ENCODE results near the gene RASGRP2. TPM values are rescaled to one million over a fixed set of nuclear protein-coding genes. Genes with fewer than 3 reads are reported as not detected.

RASGRP2 gene
- total and polyA plus RNA-seq, 5 experiments from 2014 or later, result 168 to 682 (median 253) TPM

DNA sequence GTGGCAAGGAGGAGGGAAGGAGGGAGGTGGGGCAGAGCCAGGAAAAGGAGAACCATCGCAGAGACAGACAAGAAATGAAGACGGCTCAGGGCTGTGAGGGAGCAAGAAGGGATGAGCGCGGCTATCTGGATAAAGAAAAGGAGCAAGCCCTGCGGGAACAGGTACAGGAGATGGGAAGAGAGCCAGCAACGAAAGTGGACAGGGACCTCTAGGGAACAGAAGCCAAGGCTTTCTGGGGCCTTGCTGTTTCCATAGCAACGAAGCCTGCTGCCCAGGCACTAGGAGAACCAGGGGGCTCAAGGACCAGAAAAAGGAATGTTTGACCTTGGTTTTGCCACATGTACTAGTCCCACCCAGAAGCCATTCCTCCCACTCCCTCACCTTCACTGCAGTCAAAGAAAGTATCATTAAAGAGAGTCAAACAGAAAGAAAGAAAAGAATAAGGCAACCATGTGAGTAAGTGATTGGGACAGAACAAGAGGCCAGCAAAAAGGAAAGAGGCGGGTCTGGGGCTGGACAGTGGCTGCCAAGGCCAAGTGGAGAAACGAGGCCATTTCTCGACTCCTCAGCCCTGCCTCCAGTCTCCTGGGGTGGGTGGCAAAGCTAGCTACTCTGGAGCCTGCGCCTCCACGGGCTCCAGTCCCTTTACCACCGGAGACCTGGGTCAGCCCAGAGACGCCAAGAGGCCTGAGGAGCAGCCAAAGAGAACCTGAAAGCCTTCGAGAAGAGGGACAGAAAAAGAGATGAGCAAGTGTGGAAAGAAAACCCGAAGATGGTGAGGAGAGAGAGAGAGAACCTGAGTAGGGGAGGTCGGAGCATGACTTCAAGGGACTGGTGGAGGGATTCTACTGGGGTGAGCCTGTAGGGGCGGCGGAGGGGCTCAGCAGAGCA lies 56.1 kb downstream of the RASGRP2 start:
- POLR2A ChIA-PET, result interaction anchor here (1.1 to 2.3 kb wide), 6 partner anchors 10 to 284 kb away, joined by 3 to 14 read pairs (median 5); partner anchors contain the start of genes MAJIN and RASGRP2
- peak overlapping the region in 7 of 10 donors; percentile 6 to 76 (median 33) for H3K27ac Mint-ChIP-seq
- no peaks in the 10 kb centered on the region for H3K36me3 Mint-ChIP-seq
- ATAC-seq, result no peak
- H3K27me3 Mint-ChIP-seq, result peaks cover 2 to 17% (median 10%) of the 10 kb centered on the region in 5 donors
- no peaks in the 10 kb centered on the region for H3K9me3 Mint-ChIP-seq
- DNase-seq, result no peak
- H3K4me3 Mint-ChIP-seq, result peak overlapping the region in 7 of 10 donors; percentile 23 to 79 (median 65)
- H3K4me1 Mint-ChIP-seq, result peaks cover 15 to 23% (median 19%) of the 10 kb centered on the region in 4 donors

DNA sequence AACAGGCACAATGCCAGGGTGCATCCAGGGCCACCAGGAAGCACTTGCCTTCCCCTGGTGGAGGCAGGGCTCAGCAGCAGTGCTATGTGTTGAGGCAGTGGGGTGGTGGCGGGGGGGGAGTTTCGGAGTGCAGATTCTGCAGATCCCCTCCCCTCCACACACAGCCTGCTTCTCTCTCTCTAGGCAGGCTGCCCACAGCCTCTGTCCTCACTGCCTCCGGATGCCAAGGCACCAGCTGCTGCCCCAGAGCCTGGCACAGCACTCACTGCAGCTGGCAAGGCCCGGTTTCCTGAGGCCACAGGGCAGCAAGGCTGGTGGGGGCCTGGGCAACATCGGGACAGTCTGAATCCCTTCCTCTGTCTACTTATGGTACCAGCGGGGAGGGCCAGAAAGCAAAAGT lies 56.7 kb downstream of the RASGRP2 start:
- peaks cover 0 to 10% (median 8%) of the 10 kb centered on the region in 5 donors for H3K27me3 Mint-ChIP-seq
- ATAC-seq, result no peak
- H3K9me3 Mint-ChIP-seq, result no peaks in the 10 kb centered on the region
- H3K4me1 Mint-ChIP-seq, result peaks cover 10 to 16% (median 12%) of the 10 kb centered on the region in 4 donors
- no peaks in the 10 kb centered on the region for H3K36me3 Mint-ChIP-seq
- no peak overlapping the region for H3K4me3 Mint-ChIP-seq
- H3K27ac Mint-ChIP-seq, result peak overlapping the region in 1 of 10 donors; percentile 7
- DNase-seq, result no peak
- POLR2A ChIA-PET, result interaction anchor here (0.6 kb wide), 1 partner anchor 126 kb away, joined by 5 read pairs; no protein-coding TSS in a partner anchor

DNA sequence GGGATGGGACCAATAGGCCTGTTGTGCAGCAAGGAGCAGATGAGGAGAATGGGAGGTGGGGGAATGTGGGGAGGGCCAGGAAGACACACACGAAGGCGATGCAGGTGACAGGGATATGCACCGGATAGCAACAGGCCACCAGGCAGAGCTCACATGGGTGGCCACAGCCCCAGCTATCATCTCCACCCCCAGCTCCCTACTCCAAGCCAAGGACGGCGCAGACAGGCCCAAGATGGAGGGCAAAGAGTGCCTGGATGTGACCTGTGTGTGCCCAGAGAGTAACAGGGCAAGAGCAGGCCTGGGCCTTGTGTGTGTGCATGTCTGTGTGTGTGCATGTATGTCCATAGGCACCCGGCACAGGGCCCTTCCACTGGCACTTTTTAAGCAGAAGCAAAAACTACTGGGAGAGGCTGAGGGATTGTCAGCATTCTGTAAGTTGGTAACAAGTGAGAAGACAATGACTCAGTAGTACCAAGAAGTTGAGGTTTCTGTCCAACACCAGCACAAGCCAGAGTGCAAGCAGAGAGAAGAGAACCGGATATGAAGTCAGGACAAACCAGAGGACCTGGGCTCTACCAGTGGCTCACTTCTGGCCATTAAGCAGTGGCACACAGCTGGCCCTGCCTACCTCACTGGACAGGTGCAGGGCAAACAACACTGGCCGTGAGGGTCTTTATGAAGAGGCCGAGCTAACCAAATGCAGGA lies 57.3 kb downstream of the RASGRP2 start:
- no peaks in the 10 kb centered on the region for H3K36me3 Mint-ChIP-seq
- no peak for DNase-seq
- H3K4me1 Mint-ChIP-seq, result peaks cover 10 to 12% (median 10%) of the 10 kb centered on the region in 4 donors
- peak overlapping the region in 1 of 10 donors; percentile 29 for H3K27ac Mint-ChIP-seq
- H3K9me3 Mint-ChIP-seq, result no peaks in the 10 kb centered on the region
- ATAC-seq, result no peak
- no peak overlapping the region for H3K4me3 Mint-ChIP-seq
- peaks cover 0 to 7% (median 2%) of the 10 kb centered on the region in 5 donors for H3K27me3 Mint-ChIP-seq
- POLR2A ChIA-PET, result interaction anchor here (0.6 kb wide), 1 partner anchor 127 kb away, joined by 5 read pairs; no protein-coding TSS in a partner anchor

- DNase-seq, result no peak
- POLR2A ChIA-PET, result no interaction called here
- H3K4me3 Mint-ChIP-seq, result no peak overlapping the region
- no peaks in the 10 kb centered on the region for H3K9me3 Mint-ChIP-seq
- no peaks in the 10 kb centered on the region for H3K36me3 Mint-ChIP-seq
- peaks cover 6 to 12% (median 10%) of the 10 kb centered on the region in 4 donors for H3K4me1 Mint-ChIP-seq
- no peak for ATAC-seq
- H3K27ac Mint-ChIP-seq, result no peak overlapping the region
- peaks cover 0 to 2% (median 0%) of the 10 kb centered on the region in 5 donors for H3K27me3 Mint-ChIP-seq
Measured at GRCh38 chr11:64685536-64685935, 58.4 kb downstream of the RASGRP2 start.

- ATAC-seq (no peak), DNase-seq (no peak)
- peak overlapping the region in 1 of 10 donors; percentile 50 for H3K27ac Mint-ChIP-seq
- no peaks in the 10 kb centered on the region for H3K36me3 Mint-ChIP-seq
- peaks cover 0 to 2% (median 0%) of the 10 kb centered on the region in 5 donors for H3K27me3 Mint-ChIP-seq
- H3K9me3 Mint-ChIP-seq, result no peaks in the 10 kb centered on the region
- POLR2A ChIA-PET, result no interaction called here
- no peak overlapping the region for H3K4me3 Mint-ChIP-seq
- H3K4me1 Mint-ChIP-seq, result peaks cover 6 to 12% (median 10%) of the 10 kb centered on the region in 4 donors
Measured at GRCh38 chr11:64684357-64684756, 59.6 kb downstream of the RASGRP2 start.

GRCh38 chr11:64681171-64681570 lies 62.8 kb downstream of the RASGRP2 start:
- POLR2A ChIA-PET, result interaction anchor here (0.7 kb wide), 1 partner anchor 113 kb away, joined by 5 read pairs; no protein-coding TSS in a partner anchor
- Mint-ChIP-seq H3K4me1 (no peaks in the 10 kb centered on the region), H3K36me3 (no peaks in the 10 kb centered on the region), H3K9me3 (no peaks in the 10 kb centered on the region), H3K27me3 (peaks cover 4 to 17% (median 6%) of the 10 kb centered on the region in 5 donors), H3K4me3 (no peak overlapping the region), H3K27ac (no peak overlapping the region)
- DNase-seq, result no peak
- ATAC-seq, result no peak

GRCh38 chr11:64679846-64680245 lies 64.1 kb downstream of the RASGRP2 start:
- DNase-seq (no peak), ATAC-seq (no peak)
- no peak overlapping the region for H3K4me3 Mint-ChIP-seq
- peaks cover 0 to 10% (median 0%) of the 10 kb centered on the region in 4 donors for H3K4me1 Mint-ChIP-seq
- no peaks in the 10 kb centered on the region for H3K36me3 Mint-ChIP-seq
- no peaks in the 10 kb centered on the region for H3K9me3 Mint-ChIP-seq
- H3K27me3 Mint-ChIP-seq, result peaks cover 8 to 30% (median 16%) of the 10 kb centered on the region in 5 donors
- POLR2A ChIA-PET, result no interaction called here
- H3K27ac Mint-ChIP-seq, result no peak overlapping the region

GRCh38 chr11:64677441-64678023 lies 66.4 kb downstream of the RASGRP2 start:
- peaks cover 8 to 32% (median 17%) of the 10 kb centered on the region in 5 donors for H3K27me3 Mint-ChIP-seq

More at GRCh38 chr11:64677441-64678023, 66.4 kb downstream of the RASGRP2 start:
- Mint-ChIP-seq H3K4me3 (no peak overlapping the region), H3K27ac (no peak overlapping the region), H3K4me1 (peaks cover 0 to 10% (median 0%) of the 10 kb centered on the region in 4 donors), H3K36me3 (no peaks in the 10 kb centered on the region), H3K9me3 (no peaks in the 10 kb centered on the region)
- ATAC-seq (no peak), DNase-seq (no peak)
- POLR2A ChIA-PET, result no interaction called here

Other genes with a start within 250 kb of the RASGRP2 start
- gene SLC22A11, start 188.2 kb downstream of the RASGRP2 start, total RNA-seq, result not detected
- gene SLC22A11, start 188.2 kb downstream of the RASGRP2 start, polyA plus RNA-seq, result not detected
- gene SLC22A12, start 152.9 kb downstream of the RASGRP2 start, total RNA-seq, result not detected
- gene SLC22A12, start 152.9 kb downstream of the RASGRP2 start, polyA plus RNA-seq, result not detected
- gene NRXN2, start 20.9 kb downstream of the RASGRP2 start, total RNA-seq, result under 1 TPM in 1 of 2 experiments, not detected in 1; 0.21 TPM
- gene NRXN2, start 20.9 kb downstream of the RASGRP2 start, polyA plus RNA-seq, result not detected
- gene PYGM, start 15.8 kb upstream of the RASGRP2 start, total RNA-seq, result 10 to 100 TPM; 13.0 to 18.4 TPM
- gene PYGM, start 15.8 kb upstream of the RASGRP2 start, polyA plus RNA-seq, result under 1 TPM; 0.09 to 0.50 (median 0.49) TPM
- 1,000 to 10,000 TPM; 1,030 to 1,057 TPM for gene SF1, start 34.4 kb upstream of the RASGRP2 start, total RNA-seq
- 100 to 1,000 TPM in 1 of 3 donors, 10 to 100 TPM in 2; 87.0 to 138 (median 96.6) TPM for gene SF1, start 34.4 kb upstream of the RASGRP2 start, polyA plus RNA-seq
- gene MAP4K2, start 59.1 kb upstream of the RASGRP2 start, total RNA-seq, result 100 to 1,000 TPM; 128 to 135 TPM
- 10 to 100 TPM; 26.6 to 55.5 (median 30.3) TPM for gene MAP4K2, start 59.1 kb upstream of the RASGRP2 start, polyA plus RNA-seq
- gene MEN1, start 66.4 kb upstream of the RASGRP2 start, total RNA-seq, result 10 to 100 TPM; 50.7 to 54.1 TPM
- gene MEN1, start 66.4 kb upstream of the RASGRP2 start, polyA plus RNA-seq, result 10 to 100 TPM; 22.1 to 57.4 (median 36.1) TPM
- gene CDC42BPG, start 100.5 kb upstream of the RASGRP2 start, total RNA-seq, result 10 to 100 TPM in 1 of 2 experiments, 1 to 10 TPM in 1; 9.0 to 10.3 TPM
- gene CDC42BPG, start 100.5 kb upstream of the RASGRP2 start, polyA plus RNA-seq, result under 1 TPM; 0.09 to 0.38 (median 0.13) TPM
- 100 to 1,000 TPM; 217 to 226 TPM for gene EHD1, start 134.5 kb upstream of the RASGRP2 start, total RNA-seq
- 100 to 1,000 TPM; 137 to 164 (median 154) TPM for gene EHD1, start 134.5 kb upstream of the RASGRP2 start, polyA plus RNA-seq
- gene ATG2A, start 173.1 kb upstream of the RASGRP2 start, total RNA-seq, result 10 to 100 TPM; 39.5 to 41.4 TPM
- 1 to 10 TPM; 3.4 to 4.2 (median 3.6) TPM for gene ATG2A, start 173.1 kb upstream of the RASGRP2 start, polyA plus RNA-seq
- gene PPP2R5B, start 180.5 kb upstream of the RASGRP2 start, total RNA-seq, result 10 to 100 TPM; 13.4 to 16.0 TPM
- gene PPP2R5B, start 180.5 kb upstream of the RASGRP2 start, polyA plus RNA-seq, result 1 to 10 TPM; 4.7 to 6.6 (median 5.3) TPM
- under 1 TPM; 0.55 to 0.69 TPM for gene GPHA2, start 191.8 kb upstream of the RASGRP2 start, total RNA-seq
- gene GPHA2, start 191.8 kb upstream of the RASGRP2 start, polyA plus RNA-seq, result not detected
- gene MAJIN, start 228.0 kb upstream of the RASGRP2 start, total RNA-seq, result 1 to 10 TPM; 1.9 to 2.4 TPM
- under 1 TPM in 2 of 3 donors, not detected in 1; 0.48 to 0.84 TPM for gene MAJIN, start 228.0 kb upstream of the RASGRP2 start, polyA plus RNA-seq

Measured in naive thymus-derived CD8-positive, alpha-beta T cell (primary cell).